Upper lobe of right lung (tissue), 1 donor: Measurements from ENCODE around the gene IFITM2. TPM values are rescaled to one million over a fixed set of nuclear protein-coding genes. Genes with fewer than 3 reads are reported as not detected.

Source experiments
- ATAC-seq: fragments of 200-7000 bp; cut with Tn5 transposase; one replicate; pipeline ENCODE4 v1.9.1; 2020; ENCODE audit warnings: mild to moderate bottlenecking, moderate library complexity
- DNase-seq: peaks from one replicate; pipeline ENCODE4 v3.0.0-alpha.2; 2020
- H3K27ac ChIP-seq: fragments of 200-600 bp; one replicate; pipeline ENCODE4 v1.8.0; 2022
- H3K27me3 ChIP-seq: fragments of 200-600 bp; one replicate; pipeline ENCODE4 v1.8.0; 2022; ENCODE audit warnings: mild to moderate bottlenecking
- H3K36me3 ChIP-seq: fragments of 200-600 bp; one replicate; pipeline ENCODE4 v1.8.0; 2022
- H3K4me1 ChIP-seq: fragments of 200-600 bp; one replicate; pipeline ENCODE4 v1.8.0; 2022
- H3K4me3 ChIP-seq: fragments of 200-600 bp; one replicate; pipeline ENCODE4 v1.8.0; 2022; ENCODE audit warnings: mild to moderate bottlenecking
- H3K9me3 ChIP-seq: fragments of 200-600 bp; one replicate; pipeline ENCODE4 v1.8.0; 2022
- CTCF ChIP-seq: fragments of 200-600 bp; IDR thresholded peaks from one replicate; pipeline ENCODE4 v1.8.0; 2022; ENCODE audit warnings: antibody characterized with exemption
- intact Hi-C: fragments of 100-400 bp; cut with DNase I; formaldehyde crosslinking; loops from one replicate; pipeline ENCODE4 v1.11.0; 2022
- total RNA-seq: library from RNA; stranded (reverse); fragmentation: NEBNext Ultra II Directional; extraction: Animal tissue kit (Norgen Biotek cat#: 25700); gene quantifications from one replicate; pipeline ENCODE4 v1.2.1, GENCODE V29; 2021
- donor health status: DM: no; HTN: yes; CAD: no; lungs with severe emphysema.

IFITM2 gene
- total RNA-seq, 1 donor from 2014 or later: 521 TPM

- H3K4me3 ChIP-seq: no peak overlapping the region
- no peak for DNase-seq
- intact Hi-C loops: no loop called here
Observed at GRCh38 chr11:356610-357009, 49.0 kb downstream of the IFITM2 start.

GRCh38 chr11:357582-357981 is 50.0 kb downstream of the IFITM2 start:
- Histone ChIP-seq H3K4me3 (no peak overlapping the region), H3K27me3 (no peaks in the 10 kb centered on the region), H3K36me3 (no peaks in the 10 kb centered on the region), H3K27ac (no peak overlapping the region), H3K9me3 (no peaks in the 10 kb centered on the region), H3K4me1 (peaks cover 29% of the 10 kb centered on the region)
- no peak for DNase-seq
- intact Hi-C loops: no loop called here
- ATAC-seq: no peak
- no peak for TF ChIP-seq CTCF

More at GRCh38 chr11:356610-357009, 49.0 kb downstream of the IFITM2 start:
- Histone ChIP-seq H3K27ac (no peak overlapping the region), H3K27me3 (no peaks in the 10 kb centered on the region), H3K9me3 (no peaks in the 10 kb centered on the region), H3K4me1 (peaks cover 30% of the 10 kb centered on the region), H3K36me3 (no peaks in the 10 kb centered on the region)
- no peak for TF ChIP-seq CTCF
- no peak for ATAC-seq

DNA sequence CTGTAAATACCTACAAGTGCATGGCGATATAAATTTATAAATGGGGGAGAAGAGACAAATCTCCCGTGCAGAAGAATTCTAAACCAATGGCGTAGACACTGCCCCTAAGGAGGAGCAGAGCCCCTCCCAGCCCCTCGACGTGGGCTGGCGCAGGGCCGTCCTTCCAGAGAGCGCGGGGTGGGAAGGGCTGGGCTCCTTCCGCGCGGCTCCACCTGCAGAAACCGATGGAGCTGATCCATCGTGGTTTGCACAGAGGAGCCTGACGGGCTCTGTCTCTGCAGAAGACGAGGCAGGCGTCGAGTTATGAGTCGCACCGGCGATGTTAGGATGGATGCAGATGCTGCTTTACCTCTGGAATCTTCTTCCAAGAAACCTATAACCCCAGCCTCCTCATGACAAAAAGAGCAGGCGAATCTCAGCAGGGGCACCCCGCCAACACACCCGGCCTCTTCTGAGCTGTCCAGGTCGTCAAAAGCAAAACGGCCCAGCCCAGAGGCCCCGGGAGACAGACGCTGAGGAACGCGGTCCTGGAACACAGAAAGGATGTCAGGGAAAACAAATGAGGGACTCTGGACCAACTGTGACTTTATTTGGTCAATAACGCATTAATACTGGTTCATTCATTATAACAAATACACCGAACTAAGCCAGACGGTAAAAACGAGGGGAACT is 50.6 kb downstream of the IFITM2 start:
- no peak for TF ChIP-seq CTCF

More for the DNA sequence above, 50.6 kb downstream of the IFITM2 start:
- H3K36me3 ChIP-seq: no peaks in the 10 kb centered on the region
- H3K27ac ChIP-seq: no peak overlapping the region
- intact Hi-C loops: no loop called here
- no peaks in the 10 kb centered on the region for H3K9me3 ChIP-seq
- peak; percentile 48 for DNase-seq
- H3K27me3 ChIP-seq: no peaks in the 10 kb centered on the region
- peaks cover 22% of the 10 kb centered on the region for H3K4me1 ChIP-seq
- H3K4me3 ChIP-seq: no peak overlapping the region
- ATAC-seq: no peak

Other genes starting within 250 kb of the IFITM2 start
- not detected for gene SCGB1C1, start 114.7 kb upstream of the IFITM2 start, total RNA-seq
- gene BET1L, start 100.4 kb upstream of the IFITM2 start, total RNA-seq: 57.9 TPM
- 91.8 TPM for gene RIC8A, start 100.1 kb upstream of the IFITM2 start, total RNA-seq
- gene SIRT3, start 71.5 kb upstream of the IFITM2 start, total RNA-seq: 15.7 TPM
- 89.9 TPM for gene PSMD13, start 70.8 kb upstream of the IFITM2 start, total RNA-seq
- 1.7 TPM for gene NLRP6, start 29.4 kb upstream of the IFITM2 start, total RNA-seq
- gene PGGHG, start 18.7 kb upstream of the IFITM2 start, total RNA-seq: 105 TPM
- not detected for gene IFITM5, start 8.3 kb upstream of the IFITM2 start, total RNA-seq
- 128 TPM for gene IFITM1, start 6.2 kb downstream of the IFITM2 start, total RNA-seq
- gene IFITM3, start 13.0 kb downstream of the IFITM2 start, total RNA-seq: 692 TPM
- 1.9 TPM for gene B4GALNT4, start 61.7 kb downstream of the IFITM2 start, total RNA-seq
- 40.4 TPM for gene PKP3, start 86.4 kb downstream of the IFITM2 start, total RNA-seq
- gene SIGIRR, start 107.2 kb downstream of the IFITM2 start, total RNA-seq: 80.9 TPM
- 22.4 TPM for gene ANO9, start 134.2 kb downstream of the IFITM2 start, total RNA-seq
- 31.1 TPM for gene PTDSS2, start 142.5 kb downstream of the IFITM2 start, total RNA-seq
- 245 TPM for gene RNH1, start 199.4 kb downstream of the IFITM2 start, total RNA-seq
- 55.5 TPM for gene HRAS, start 227.8 kb downstream of the IFITM2 start, total RNA-seq
- gene LRRC56, start 229.7 kb downstream of the IFITM2 start, total RNA-seq: 3.2 TPM